Measurements from ENCODE around the gene MBLAC1. TPM values are rescaled to one million over a fixed set of nuclear protein-coding genes. Genes with fewer than 3 reads are reported as not detected.

MBLAC1 gene
- total and polyA plus RNA-seq, 9 of the 15 experiments (the other 6 are each of a cell fraction or from before 2014, with no cell fraction given): 0.03 to 3.1 (median 0.52) TPM

DNA sequence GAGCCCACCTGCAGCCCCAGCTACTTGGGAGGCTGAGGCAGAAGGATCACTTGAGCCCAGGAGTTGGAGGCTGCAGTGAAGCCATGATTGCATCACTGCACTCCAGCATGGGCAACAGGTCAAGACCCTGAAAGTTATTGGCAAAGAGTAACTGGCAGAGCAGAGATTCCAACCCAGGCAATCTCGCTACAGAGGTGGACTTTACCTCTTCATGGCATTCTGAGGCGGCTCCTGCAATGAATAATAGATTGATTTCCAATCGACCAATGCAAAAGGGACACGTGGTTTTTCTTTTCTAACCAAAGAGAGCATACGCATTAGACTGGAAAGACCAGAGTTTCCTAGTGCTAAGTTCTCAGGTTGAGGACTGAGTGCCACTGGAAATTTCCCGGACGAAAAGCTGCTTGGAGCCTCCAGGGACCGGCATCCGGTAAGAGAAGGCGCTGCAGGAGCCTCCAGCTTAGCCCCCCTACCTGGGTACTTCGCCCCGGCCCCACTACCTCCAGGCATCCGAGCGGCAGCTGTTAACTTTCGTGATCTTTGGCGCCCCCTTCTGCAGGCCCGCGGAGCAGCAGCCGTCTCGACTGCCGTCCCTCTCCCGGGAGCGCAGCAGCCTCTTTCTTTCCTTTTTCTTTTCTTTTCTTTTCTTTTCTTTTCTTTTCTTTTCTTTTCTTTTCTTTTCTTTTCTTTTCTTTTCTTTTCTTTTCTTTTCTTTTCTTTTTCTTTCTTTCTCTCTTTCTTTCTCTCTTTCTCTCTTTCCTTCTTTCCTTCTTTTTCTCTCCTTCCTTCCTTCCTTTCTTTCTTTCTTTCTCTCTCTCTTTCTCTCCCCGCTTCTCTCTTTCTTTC, 4.1 kb downstream of the MBLAC1 start (continued):
- TF ChIP-seq, protein P1, sequence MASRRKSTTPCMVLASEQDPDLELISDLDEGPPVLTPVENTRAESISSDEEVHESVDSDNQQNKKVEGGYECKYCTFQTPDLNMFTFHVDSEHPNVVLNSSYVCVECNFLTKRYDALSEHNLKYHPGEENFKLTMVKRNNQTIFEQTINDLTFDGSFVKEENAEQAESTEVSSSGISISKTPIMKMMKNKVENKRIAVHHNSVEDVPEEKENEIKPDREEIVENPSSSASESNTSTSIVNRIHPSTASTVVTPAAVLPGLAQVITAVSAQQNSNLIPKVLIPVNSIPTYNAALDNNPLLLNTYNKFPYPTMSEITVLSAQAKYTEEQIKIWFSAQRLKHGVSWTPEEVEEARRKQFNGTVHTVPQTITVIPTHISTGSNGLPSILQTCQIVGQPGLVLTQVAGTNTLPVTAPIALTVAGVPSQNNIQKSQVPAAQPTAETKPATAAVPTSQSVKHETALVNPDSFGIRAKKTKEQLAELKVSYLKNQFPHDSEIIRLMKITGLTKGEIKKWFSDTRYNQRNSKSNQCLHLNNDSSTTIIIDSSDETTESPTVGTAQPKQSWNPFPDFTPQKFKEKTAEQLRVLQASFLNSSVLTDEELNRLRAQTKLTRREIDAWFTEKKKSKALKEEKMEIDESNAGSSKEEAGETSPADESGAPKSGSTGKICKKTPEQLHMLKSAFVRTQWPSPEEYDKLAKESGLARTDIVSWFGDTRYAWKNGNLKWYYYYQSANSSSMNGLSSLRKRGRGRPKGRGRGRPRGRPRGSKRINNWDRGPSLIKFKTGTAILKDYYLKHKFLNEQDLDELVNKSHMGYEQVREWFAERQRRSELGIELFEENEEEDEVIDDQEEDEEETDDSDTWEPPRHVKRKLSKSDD (conservative IDR thresholded peaks at IDR 0.05; ENCODE audit: low read length): no peak
- TF ChIP-seq CHCHD3 (CRISPR knock-in tag; IDR thresholded peaks at IDR 0.05): no peak
- TF ChIP-seq SETDB1 (IDR thresholded peaks at IDR 0.05; ENCODE audit: low read length): no peak
- peak; percentile 14 for TF ChIP-seq RBM25 (IDR thresholded peaks at IDR 0.05; ENCODE audit: low read depth, low read length, severe bottlenecking)
- TF ChIP-seq ZFP30 (CRISPR knock-in tag; IDR thresholded peaks at IDR 0.05; ENCODE audit: borderline replicate concordance): no peak
- 0 out of 2 replicates have a peak, but pooled peaks have one; percentile 25 for TF ChIP-seq SUPT5H (IDR thresholded peaks at IDR 0.05)
- no peak for TF ChIP-seq NR2F6 (CRISPR knock-in tag; IDR thresholded peaks at IDR 0.05)
- no peak for TF ChIP-seq PTRF (tag; IDR thresholded peaks at IDR 0.05)
- TF ChIP-seq MCM3 (IDR thresholded peaks at IDR 0.05): no peak
- peak; percentile 92 for TF ChIP-seq CC2D1A (IDR thresholded peaks at IDR 0.05)
- TF ChIP-seq, protein P2, sequence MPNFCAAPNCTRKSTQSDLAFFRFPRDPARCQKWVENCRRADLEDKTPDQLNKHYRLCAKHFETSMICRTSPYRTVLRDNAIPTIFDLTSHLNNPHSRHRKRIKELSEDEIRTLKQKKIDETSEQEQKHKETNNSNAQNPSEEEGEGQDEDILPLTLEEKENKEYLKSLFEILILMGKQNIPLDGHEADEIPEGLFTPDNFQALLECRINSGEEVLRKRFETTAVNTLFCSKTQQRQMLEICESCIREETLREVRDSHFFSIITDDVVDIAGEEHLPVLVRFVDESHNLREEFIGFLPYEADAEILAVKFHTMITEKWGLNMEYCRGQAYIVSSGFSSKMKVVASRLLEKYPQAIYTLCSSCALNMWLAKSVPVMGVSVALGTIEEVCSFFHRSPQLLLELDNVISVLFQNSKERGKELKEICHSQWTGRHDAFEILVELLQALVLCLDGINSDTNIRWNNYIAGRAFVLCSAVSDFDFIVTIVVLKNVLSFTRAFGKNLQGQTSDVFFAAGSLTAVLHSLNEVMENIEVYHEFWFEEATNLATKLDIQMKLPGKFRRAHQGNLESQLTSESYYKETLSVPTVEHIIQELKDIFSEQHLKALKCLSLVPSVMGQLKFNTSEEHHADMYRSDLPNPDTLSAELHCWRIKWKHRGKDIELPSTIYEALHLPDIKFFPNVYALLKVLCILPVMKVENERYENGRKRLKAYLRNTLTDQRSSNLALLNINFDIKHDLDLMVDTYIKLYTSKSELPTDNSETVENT (CRISPR knock-in tag; IDR thresholded peaks at IDR 0.05): no peak
- TF ChIP-seq EWSR1 (IDR thresholded peaks at IDR 0.05; ENCODE audit: borderline replicate concordance, low read depth, partially characterized antibody): no peak
- TF ChIP-seq ATF7 (IDR thresholded peaks at IDR 0.05): 0 out of 2 replicates have a peak, but pooled peaks have one; percentile 17
- peak; percentile 83; the same call in 1 of the 2 replicates for TF ChIP-seq HLTF (IDR thresholded peaks at IDR 0.05)
- TF ChIP-seq, protein P3, sequence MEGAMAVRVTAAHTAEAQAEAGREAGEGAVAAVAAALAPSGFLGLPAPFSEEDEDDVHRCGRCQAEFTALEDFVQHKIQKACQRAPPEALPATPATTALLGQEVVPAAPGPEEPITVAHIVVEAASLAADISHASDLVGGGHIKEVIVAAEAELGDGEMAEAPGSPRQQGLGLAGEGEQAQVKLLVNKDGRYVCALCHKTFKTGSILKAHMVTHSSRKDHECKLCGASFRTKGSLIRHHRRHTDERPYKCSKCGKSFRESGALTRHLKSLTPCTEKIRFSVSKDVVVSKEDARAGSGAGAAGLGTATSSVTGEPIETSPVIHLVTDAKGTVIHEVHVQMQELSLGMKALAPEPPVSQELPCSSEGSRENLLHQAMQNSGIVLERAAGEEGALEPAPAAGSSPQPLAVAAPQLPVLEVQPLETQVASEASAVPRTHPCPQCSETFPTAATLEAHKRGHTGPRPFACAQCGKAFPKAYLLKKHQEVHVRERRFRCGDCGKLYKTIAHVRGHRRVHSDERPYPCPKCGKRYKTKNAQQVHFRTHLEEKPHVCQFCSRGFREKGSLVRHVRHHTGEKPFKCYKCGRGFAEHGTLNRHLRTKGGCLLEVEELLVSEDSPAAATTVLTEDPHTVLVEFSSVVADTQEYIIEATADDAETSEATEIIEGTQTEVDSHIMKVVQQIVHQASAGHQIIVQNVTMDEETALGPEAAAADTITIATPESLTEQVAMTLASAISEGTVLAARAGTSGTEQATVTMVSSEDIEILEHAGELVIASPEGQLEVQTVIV (CRISPR knock-in tag; IDR thresholded peaks at IDR 0.05; ENCODE audit: borderline replicate concordance): no peak
- TF ChIP-seq ADNP (tag; IDR thresholded peaks at IDR 0.05): no peak
- peak; percentile 85 for TF ChIP-seq THRAP3 (IDR thresholded peaks at IDR 0.05; ENCODE audit: borderline replicate concordance)
- TF ChIP-seq, protein P4, sequence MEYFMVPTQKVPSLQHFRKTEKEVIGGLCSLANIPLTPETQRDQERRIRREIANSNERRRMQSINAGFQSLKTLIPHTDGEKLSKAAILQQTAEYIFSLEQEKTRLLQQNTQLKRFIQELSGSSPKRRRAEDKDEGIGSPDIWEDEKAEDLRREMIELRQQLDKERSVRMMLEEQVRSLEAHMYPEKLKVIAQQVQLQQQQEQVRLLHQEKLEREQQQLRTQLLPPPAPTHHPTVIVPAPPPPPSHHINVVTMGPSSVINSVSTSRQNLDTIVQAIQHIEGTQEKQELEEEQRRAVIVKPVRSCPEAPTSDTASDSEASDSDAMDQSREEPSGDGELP (CRISPR knock-in tag; IDR thresholded peaks at IDR 0.05; ENCODE audit: borderline replicate concordance): peak; percentile 90
